Activated naive CD8-positive, alpha-beta T cell treated with anti-CD3 and anti-CD28 coated beads, Interleukin-2, amount 10 ng/mL, durations not matched to agents 7 days and 5 days (primary cell): Measurements from ENCODE around the gene CDK2. TPM values are rescaled to one million over a fixed set of nuclear protein-coding genes. Genes with fewer than 3 reads are reported as not detected.
A peak's percentile ranks its signal among the peaks of the same experiment; 100 is the strongest.
"Not testable (repeated sequence)": the region's sequence is repeated elsewhere in the genome, so short reads cannot be mapped to it uniquely, and the experiment has no call there.

ENCODE experiments used
- ATAC-seq: fragments of 150-1000 bp; cut with Tn5 transposase; one replicate; pipeline ENCODE4 v1.10.0; 2021; ENCODE audit warnings: low read depth, moderate library complexity
- POLR2A ChIA-PET: fragments of 350-600 bp; sonication (Branson Sonifier 250); formaldehyde crosslinking; loops from one replicate; lab custom pipeline; 2021; ENCODE audit warnings: antibody characterized with exemption; lab: Charles Lee
- DNase-seq: peaks from one replicate; pipeline ENCODE4 v3.0.0; 2021
- H3K27ac Mint-ChIP-seq: one replicate; pipeline ENCODE4 v1.8.0; 2022; ENCODE audit warnings: mild to moderate bottlenecking, mixed read lengths
- H3K27me3 Mint-ChIP-seq: one replicate; pipeline ENCODE4 v1.8.0; 2022; ENCODE audit warnings: mild to moderate bottlenecking, moderate library complexity, mixed read lengths
- H3K36me3 Mint-ChIP-seq: one replicate; pipeline ENCODE4 v1.8.0; 2021; ENCODE audit warnings: mild to moderate bottlenecking, mixed read lengths
- H3K4me1 Mint-ChIP-seq: one replicate; pipeline ENCODE4 v1.8.0; 2021; ENCODE audit warnings: mixed read lengths
- H3K4me3 Mint-ChIP-seq: one replicate; pipeline ENCODE4 v1.8.0; 2022; ENCODE audit warnings: mild to moderate bottlenecking, moderate library complexity, mixed read lengths
- H3K9me3 Mint-ChIP-seq: one replicate; pipeline ENCODE4 v1.8.0; 2021; ENCODE audit warnings: mixed read lengths
- total RNA-seq, 2 experiments: library from RNA; stranded (reverse); gene quantifications; one replicate each; pipeline ENCODE4 v1.2.3, GENCODE V29; 2021

Gene CDK2
- total RNA-seq, 2 experiments from 2014 or later, result 117 to 125 TPM

DNA sequence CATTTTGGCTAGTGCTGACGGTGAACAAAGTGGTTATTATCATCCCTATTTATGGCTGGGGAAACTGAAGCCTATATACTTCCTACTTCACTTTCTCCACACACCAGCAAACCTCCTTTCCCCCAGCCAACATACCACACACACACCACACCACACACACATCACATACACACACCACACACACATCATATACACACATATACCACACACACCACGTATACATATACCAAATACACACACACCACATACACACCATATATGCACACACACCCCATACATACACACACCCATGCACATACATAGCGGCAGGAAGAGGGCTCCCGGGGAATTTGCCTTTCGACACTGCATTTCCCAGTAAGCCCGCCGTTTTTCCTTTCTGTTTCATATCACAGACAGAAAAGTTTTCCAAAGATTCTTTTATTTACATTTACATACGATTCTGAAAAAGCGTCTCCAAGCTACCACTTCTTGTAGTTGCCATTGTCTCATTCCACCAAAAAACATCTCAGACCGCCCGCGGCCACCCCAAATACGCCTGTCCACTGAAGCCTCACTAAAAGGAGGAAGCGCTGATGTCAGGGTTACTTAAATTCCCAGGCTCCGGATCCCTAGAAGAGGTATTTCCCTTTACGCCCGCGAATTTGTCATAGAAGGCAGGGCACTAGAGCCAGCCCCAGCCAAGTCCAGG, 6.4 kb downstream of the CDK2 start:
- Mint-ChIP-seq H3K4me1 (peaks cover 20% of the 10 kb centered on the region), H3K36me3 (peaks cover 5% of the 10 kb centered on the region), H3K27me3 (no peaks in the 10 kb centered on the region), H3K4me3 (no peak overlapping the region), H3K27ac (no peak overlapping the region), H3K9me3 (no peaks in the 10 kb centered on the region)
- no peak for DNase-seq
- POLR2A ChIA-PET, result interaction anchor here (0.5 to 3.1 kb wide), 26 partner anchors 11 to 243 kb away, joined by 3 to 43 read pairs (median 8); partner anchors contain the start of genes CD63, DGKA, DNAJC14 and ESYT1
- no peak for ATAC-seq

DNA sequence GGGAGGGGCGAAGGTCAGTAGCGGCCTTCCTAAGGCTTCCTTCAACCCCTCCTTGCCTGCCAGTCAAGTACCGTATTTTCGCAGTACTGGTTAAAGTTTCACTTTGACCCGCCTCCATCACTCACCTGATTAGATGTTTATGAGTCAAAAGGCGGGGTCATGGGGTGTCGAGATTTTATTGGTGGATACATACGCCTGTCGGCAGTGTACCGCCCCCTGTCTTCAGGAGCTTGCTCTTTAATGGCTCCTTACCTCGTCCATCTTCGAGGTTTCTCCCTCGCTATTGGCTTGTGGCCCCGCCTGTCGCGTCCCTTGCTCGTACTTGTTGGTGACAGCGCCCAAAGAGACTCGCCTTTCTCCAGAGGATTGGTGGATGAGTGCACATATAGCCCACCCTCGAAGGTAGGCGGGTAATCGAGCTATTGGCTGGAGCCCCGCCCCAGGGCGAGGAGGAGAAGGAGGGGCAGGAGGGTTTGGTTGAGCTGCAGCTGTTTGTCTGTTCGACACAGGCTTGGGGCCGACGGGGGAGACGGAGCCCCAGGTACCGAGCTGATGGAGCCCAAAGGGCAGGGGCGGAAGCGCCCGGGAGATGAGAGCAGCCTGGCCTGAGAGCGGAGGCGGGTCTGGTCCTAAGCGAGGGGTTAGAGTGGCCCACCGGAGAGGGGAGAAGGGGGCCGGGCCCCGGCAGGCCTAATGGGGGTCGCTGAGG, 7.1 kb downstream of the CDK2 start, which contains the start of gene RAB5B:
RAB5B (plus strand) TSS at position 480 of the 709 bp plus-strand sequence. CDS start 12,883 bp downstream, outside the sequence.
- no peaks in the 10 kb centered on the region for H3K9me3 Mint-ChIP-seq
- no peaks in the 10 kb centered on the region for H3K27me3 Mint-ChIP-seq
- POLR2A ChIA-PET, result interaction anchor here (0.5 to 3.1 kb wide), 39 partner anchors 10 to 1476 kb away, joined by 3 to 43 read pairs (median 4); partner anchors contain the start of genes CD63, DGKA, DNAJC14 and ESYT1
- no peak within 1 kb of the TSS for H3K4me3 Mint-ChIP-seq
- no peak within 1 kb of the TSS for H3K27ac Mint-ChIP-seq
- peaks cover 17% of the 10 kb centered on the region for H3K4me1 Mint-ChIP-seq
- peaks cover 7% of the 10 kb centered on the region for H3K36me3 Mint-ChIP-seq
- peak; percentile 95 for ATAC-seq
- peak; percentile 90 for DNase-seq

- POLR2A ChIA-PET, result interaction anchor here (0.5 to 3.1 kb wide), 40 partner anchors 9 to 1476 kb away, joined by 3 to 43 read pairs (median 4); partner anchors contain the start of genes CD63, DGKA, DNAJC14 and ESYT1
- Mint-ChIP-seq H3K27me3 (no peaks in the 10 kb centered on the region), H3K9me3 (no peaks in the 10 kb centered on the region), H3K36me3 (peaks cover 7% of the 10 kb centered on the region), H3K4me1 (peaks cover 19% of the 10 kb centered on the region), H3K27ac (no peak overlapping the region), H3K4me3 (no peak overlapping the region)
- DNase-seq (no peak), ATAC-seq (peak; percentile 11)
Measured at GRCh38 chr12:55974308-55974730, 7.7 kb downstream of the CDK2 start.

DNA sequence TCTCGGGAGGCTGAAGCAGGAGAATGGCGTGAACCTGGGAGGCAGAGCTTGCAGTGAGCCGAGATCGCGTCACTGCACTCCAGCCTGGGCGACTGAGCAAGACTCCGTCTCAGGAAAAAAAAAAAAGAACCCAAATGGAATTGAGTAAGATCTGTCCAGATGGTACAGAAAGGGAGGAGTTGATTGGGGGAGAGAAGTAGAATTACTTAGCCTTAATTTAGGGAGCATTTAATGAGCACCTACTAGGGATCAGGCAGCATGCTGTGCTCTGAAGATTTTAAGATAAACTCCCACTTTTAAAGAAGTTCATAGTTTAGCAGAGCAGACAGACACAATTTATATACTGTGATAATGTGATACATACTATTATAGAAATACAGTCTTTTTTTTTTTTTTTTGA, 11.8 kb downstream of the CDK2 start:
- no peak overlapping the region for H3K4me3 Mint-ChIP-seq
- H3K9me3 Mint-ChIP-seq, result no peaks in the 10 kb centered on the region
- no peak for ATAC-seq

GRCh38 chr12:55979069-55979468, 12.4 kb downstream of the CDK2 start:
- H3K27ac Mint-ChIP-seq, result no peak overlapping the region
- no peak for ATAC-seq
- H3K4me3 Mint-ChIP-seq, result no peak overlapping the region
- H3K27me3 Mint-ChIP-seq, result no peaks in the 10 kb centered on the region
- H3K36me3 Mint-ChIP-seq, result peaks cover 8% of the 10 kb centered on the region
- no peaks in the 10 kb centered on the region for H3K9me3 Mint-ChIP-seq
- peaks cover 13% of the 10 kb centered on the region for H3K4me1 Mint-ChIP-seq
- POLR2A ChIA-PET, result no interaction called here
- DNase-seq, result no peak

More for the DNA sequence above, 11.8 kb downstream of the CDK2 start:
- H3K27me3 Mint-ChIP-seq, result no peaks in the 10 kb centered on the region
- DNase-seq, result no peak
- peaks cover 13% of the 10 kb centered on the region for H3K4me1 Mint-ChIP-seq
- peaks cover 6% of the 10 kb centered on the region for H3K36me3 Mint-ChIP-seq
- H3K27ac Mint-ChIP-seq, result no peak overlapping the region
- POLR2A ChIA-PET, result no interaction called here

GRCh38 chr12:55981882-55982281, 15.3 kb downstream of the CDK2 start:
- H3K36me3 Mint-ChIP-seq, result not testable (repeated sequence)

GRCh38 chr12:55982319-55982936, 15.8 kb downstream of the CDK2 start:
- Mint-ChIP-seq H3K27me3 (no peaks in the 10 kb centered on the region), H3K36me3 (peaks cover 10% of the 10 kb centered on the region), H3K4me1 (peaks cover 8% of the 10 kb centered on the region), H3K27ac (no peak overlapping the region), H3K9me3 (no peaks in the 10 kb centered on the region), H3K4me3 (no peak overlapping the region)
- POLR2A ChIA-PET, result interaction anchor here (1.1 to 3.3 kb wide), 4 partner anchors 8 to 122 kb away, joined by 3 to 21 read pairs (median 4); partner anchors contain the start of genes PA2G4 and RAB5B
- DNase-seq (no peak), ATAC-seq (peak; percentile 56)

More at GRCh38 chr12:55981882-55982281, 15.3 kb downstream of the CDK2 start:
- not testable (repeated sequence) for H3K27ac Mint-ChIP-seq, H3K9me3 Mint-ChIP-seq, ATAC-seq, DNase-seq, H3K4me1 Mint-ChIP-seq, H3K27me3 Mint-ChIP-seq, H3K4me3 Mint-ChIP-seq
- POLR2A ChIA-PET, result interaction anchor here (1.1 kb wide), 3 partner anchors 14 to 123 kb away, joined by 3 to 5 read pairs (median 4); partner anchors contain the start of gene PA2G4

DNA sequence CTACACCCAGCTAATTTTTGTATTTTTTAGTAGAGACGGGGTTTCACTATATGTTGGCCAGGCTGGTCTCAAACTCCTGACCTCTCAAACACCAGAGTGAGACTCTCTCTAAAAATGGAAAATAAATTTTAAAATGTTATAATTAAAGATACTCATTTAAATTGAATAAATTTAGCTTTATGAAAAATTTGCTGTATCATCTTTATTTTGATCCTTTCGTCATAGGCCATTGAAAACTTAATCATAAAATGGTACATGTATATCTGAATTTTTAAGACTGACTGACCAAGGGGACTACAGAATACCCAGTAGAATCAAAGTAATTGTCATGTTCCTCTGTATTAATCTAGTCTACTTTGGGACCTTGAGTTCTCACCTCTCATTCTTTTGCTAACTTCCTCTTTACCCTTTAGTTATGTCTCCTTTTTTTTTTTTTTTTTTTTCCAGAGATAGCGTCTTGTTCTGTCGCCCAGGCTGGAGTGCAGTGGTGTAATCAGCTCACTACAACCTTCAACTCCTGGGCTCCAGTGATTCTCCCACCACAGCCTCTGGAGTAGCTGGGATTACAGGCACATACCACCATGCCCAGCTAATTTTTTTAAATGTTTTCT, 16.7 kb downstream of the CDK2 start:
- DNase-seq (no peak), ATAC-seq (no peak)
- Mint-ChIP-seq H3K27ac (no peak overlapping the region), H3K4me3 (no peak overlapping the region), H3K4me1 (peaks cover 7% of the 10 kb centered on the region), H3K9me3 (no peaks in the 10 kb centered on the region), H3K36me3 (peaks cover 14% of the 10 kb centered on the region), H3K27me3 (no peaks in the 10 kb centered on the region)
- POLR2A ChIA-PET, result interaction anchor here (0.6 to 3.3 kb wide), 4 partner anchors 8 to 63 kb away, joined by 3 to 21 read pairs (median 3); partner anchors contain the start of gene RAB5B

DNA sequence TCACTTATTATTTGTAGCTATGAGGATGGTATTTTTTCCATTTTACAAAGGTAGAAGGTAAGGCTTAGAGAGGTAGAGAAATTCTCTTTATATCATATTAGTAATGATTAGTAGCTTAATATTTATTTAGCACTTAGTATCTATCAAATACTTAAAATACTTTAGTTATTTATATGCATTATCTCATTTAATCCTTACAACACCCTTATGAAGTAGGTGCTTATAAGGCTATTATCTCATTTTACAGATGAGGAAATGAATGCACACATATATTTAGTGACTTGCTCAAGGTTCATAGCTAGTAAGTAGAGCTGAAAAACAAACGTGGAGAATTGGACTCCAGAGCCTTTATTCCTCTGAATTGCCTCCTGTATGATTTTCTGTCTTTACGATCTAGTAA, 18.2 kb downstream of the CDK2 start:
- no peak overlapping the region for H3K27ac Mint-ChIP-seq
- H3K36me3 Mint-ChIP-seq, result peaks cover 19% of the 10 kb centered on the region
- POLR2A ChIA-PET, result interaction anchor here (3.3 kb wide), 1 partner anchor 10 kb away, joined by 21 read pairs; the partner anchor contains the start of gene RAB5B

DNA sequence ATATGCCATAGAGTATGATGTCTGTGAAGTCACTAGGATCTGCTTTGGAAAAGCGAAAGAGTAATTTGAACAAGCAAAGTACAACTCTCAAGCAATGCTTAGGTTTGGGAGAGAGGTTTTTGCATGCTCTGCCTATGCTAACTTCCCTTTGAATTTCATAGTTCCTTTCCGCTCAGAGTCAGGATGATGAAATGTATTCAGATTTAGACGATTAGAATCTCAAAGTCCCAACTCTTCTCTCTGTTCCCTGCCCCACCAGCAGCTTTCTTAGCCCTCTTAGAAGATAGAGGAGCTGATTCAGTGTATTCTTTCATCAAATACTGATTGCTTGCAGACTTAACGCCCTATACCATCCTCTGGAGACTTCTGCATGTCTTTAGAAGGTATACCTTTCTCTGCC, 18.7 kb downstream of the CDK2 start:
- ATAC-seq, result no peak
- Mint-ChIP-seq H3K9me3 (no peaks in the 10 kb centered on the region), H3K27ac (no peak overlapping the region), H3K27me3 (no peaks in the 10 kb centered on the region), H3K4me3 (no peak overlapping the region), H3K36me3 (peaks cover 23% of the 10 kb centered on the region), H3K4me1 (peaks cover 2% of the 10 kb centered on the region)
- no peak for DNase-seq
- POLR2A ChIA-PET, result interaction anchor here (3.3 kb wide), 1 partner anchor 11 kb away, joined by 21 read pairs; the partner anchor contains the start of gene RAB5B

More for the DNA sequence above, 18.2 kb downstream of the CDK2 start:
- Mint-ChIP-seq H3K4me1 (peaks cover 2% of the 10 kb centered on the region), H3K27me3 (no peaks in the 10 kb centered on the region), H3K9me3 (no peaks in the 10 kb centered on the region), H3K4me3 (no peak overlapping the region)
- ATAC-seq, result no peak
- DNase-seq, result no peak

- ATAC-seq, result not testable (repeated sequence)
- H3K36me3 Mint-ChIP-seq, result peaks cover 28% of the 10 kb centered on the region
Measured at GRCh38 chr12:55985976-55986375, 19.3 kb downstream of the CDK2 start.

GRCh38 chr12:55991110-55991509, 24.5 kb downstream of the CDK2 start:
- no peak overlapping the region for H3K4me3 Mint-ChIP-seq
- no peak overlapping the region for H3K27ac Mint-ChIP-seq
- no peak for DNase-seq
- H3K27me3 Mint-ChIP-seq, result no peaks in the 10 kb centered on the region
- no peaks in the 10 kb centered on the region for H3K9me3 Mint-ChIP-seq
- POLR2A ChIA-PET, result no interaction called here
- H3K4me1 Mint-ChIP-seq, result peaks cover 4% of the 10 kb centered on the region
- no peak for ATAC-seq
- peaks cover 41% of the 10 kb centered on the region for H3K36me3 Mint-ChIP-seq

More at GRCh38 chr12:55985976-55986375, 19.3 kb downstream of the CDK2 start:
- not testable (repeated sequence) for DNase-seq, H3K27me3 Mint-ChIP-seq, H3K4me3 Mint-ChIP-seq, H3K9me3 Mint-ChIP-seq, H3K4me1 Mint-ChIP-seq, H3K27ac Mint-ChIP-seq
- POLR2A ChIA-PET, result interaction anchor here (0.5 to 0.9 kb wide), 2 partner anchors 12 to 15 kb away, joined by 3 to 4 read pairs; no protein-coding TSS in a partner anchor
